Panc1 (cell line): ENCODE measurements around the gene STARD13. TPM values are rescaled to one million over a fixed set of nuclear protein-coding genes. Genes with fewer than 3 reads are reported as not detected.

Experiments used
- ATAC-seq: fragments of 200-7000 bp; cut with Tn5 transposase; 2 replicates; pipeline ENCODE4 v1.9.1; 2020; ENCODE audit warnings: mild to moderate bottlenecking, moderate library complexity
- BruUV-seq: library from RNA; stranded (reverse); fragments of 400-500 nt; replicated peaks from 2 replicates; lab custom pipeline; 2021; lab: Mats Ljungman, UMichigan
- CTCF ChIA-PET: fragments of 300-600 bp; sonication (Branson Sonifier 250); formaldehyde crosslinking; loops from one replicate; lab custom pipeline; 2022; ENCODE audit warnings: antibody characterized with exemption; lab: Charles Lee
- POLR2A ChIA-PET: fragments of 300-600 bp; sonication (Branson Sonifier 250); formaldehyde crosslinking; loops from one replicate; lab custom pipeline; 2022; ENCODE audit warnings: antibody characterized with exemption; lab: Charles Lee
- DNase-seq: peaks from one replicate; pipeline ENCODE4 v3.0.0-alpha.2; 2010; ENCODE audit warnings: low read depth, low spot score
- H3K27ac ChIP-seq: 2 replicates; pipeline ENCODE4 v1.5.1; 2011; ENCODE audit warnings: mild to moderate bottlenecking, low read length, inconsistent platforms
- H3K27me3 ChIP-seq: fragments of 200-500 bp; sonication (Bioruptor generic); 2 replicates; pipeline ENCODE4 v1.6.0; 2014; ENCODE audit warnings: low read length, inconsistent platforms; ENCODE audit not compliant: control insufficient read depth, insufficient read depth
- H3K36me3 ChIP-seq: fragments of 200-500 bp; sonication (Bioruptor generic); 2 replicates; pipeline ENCODE4 v1.5.1; 2014; ENCODE audit warnings: inconsistent platforms, mild to moderate bottlenecking, low read length, moderate library complexity; ENCODE audit not compliant: control insufficient read depth, insufficient read depth
- H3K4me1 ChIP-seq: 2 replicates; pipeline ENCODE4 v1.5.1; 2011; ENCODE audit warnings: inconsistent platforms, mild to moderate bottlenecking, low read length, moderate library complexity; ENCODE audit not compliant: control insufficient read depth, insufficient read depth
- H3K4me3 ChIP-seq, 2 experiments: 2 replicates each; pipeline ENCODE4 v1.5.1; 2011 to 2012; ENCODE audit warnings: low read depth in 2 of 2, low read length in 2 of 2, mild to moderate bottlenecking in 2 of 2, inconsistent platforms in 1 of 2, moderate library complexity in 1 of 2
- H3K9me3 ChIP-seq: fragments of 200-500 bp; sonication (Bioruptor generic); 2 replicates; pipeline ENCODE4 v1.5.1; 2014; ENCODE audit warnings: low read depth, mild to moderate bottlenecking, inconsistent platforms, low read length, moderate library complexity; ENCODE audit not compliant: control insufficient read depth, insufficient read depth
- CTCF ChIP-seq: fragments of 450-650 bp; IDR thresholded peaks from 2 replicates; pipeline ENCODE4 v1.5.1; 2017; ENCODE audit warnings: mild to moderate bottlenecking
- POLR2AphosphoS5 ChIP-seq: IDR thresholded peaks from 2 replicates; pipeline ENCODE4 v1.6.1; 2012; ENCODE audit warnings: mild to moderate bottlenecking, low read depth, low read length, moderate library complexity
- REST ChIP-seq, 2 experiments: IDR thresholded peaks; 2 replicates each; pipeline ENCODE4 v1.6.1; 2011 to 2012; ENCODE audit warnings: low read depth in 2 of 2, control low read depth in 1 of 2, low read length in 1 of 2, mild to moderate bottlenecking in 1 of 2, moderate library complexity in 1 of 2; ENCODE audit not compliant: insufficient read depth in 1 of 2
- SIN3A ChIP-seq: IDR thresholded peaks from 2 replicates; pipeline ENCODE4 v1.6.1; 2012; ENCODE audit warnings: low read depth, mild to moderate bottlenecking, low read length, moderate library complexity, borderline replicate concordance; ENCODE audit not compliant: insufficient read depth
- TCF7L2 ChIP-seq: IDR thresholded peaks from 2 replicates; pipeline ENCODE4 v1.6.1; 2011; ENCODE audit warnings: mild to moderate bottlenecking, low read depth, low read length, inconsistent platforms
- in situ Hi-C: cut with HindIII; loops from 2 replicates; pipeline ENCODE4 v1.10.0; 2016; ENCODE audit warnings: low sequenced_read_pairs, low pct_unique_long_range_greater_than_20kb
- intact Hi-C: fragments of 100-400 bp; cut with micrococcal nuclease; formaldehyde crosslinking; loops from one replicate; pipeline ENCODE4 v1.10.0; 2022; ENCODE audit not compliant: unreplicated experiment
- total RNA-seq: library from RNA; stranded (reverse); gene quantifications from one replicate; pipeline ENCODE4 v1.2.1, GENCODE V29; 2021; ENCODE audit not compliant: unreplicated experiment

STARD13 gene
- total RNA-seq, 1 experiment from 2014 or later, result 6.5 TPM

- ChIA-PET CTCF (no interaction called here), POLR2A (no interaction called here)
- Histone ChIP-seq H3K27me3 (no peaks in the 10 kb centered on the region), H3K27ac (peak overlapping the region; percentile 39; the same call in 1 of the 2 replicates), H3K36me3 (no peaks in the 10 kb centered on the region; the same call in 1 of the 2 replicates), H3K4me3 (no peak overlapping the region), H3K4me1 (peaks cover 6% of the 10 kb centered on the region; the same call in 1 of the 2 replicates), H3K9me3 (no peaks in the 10 kb centered on the region)
- no peak for DNase-seq
- in situ Hi-C loops, result no loop called here
- no TSS peak for BruUV-seq
- intact Hi-C loops, result no loop called here
- TF ChIP-seq SIN3A (no peak), POLR2AphosphoS5 (no peak), TCF7L2 (no peak), REST (IDR thresholded peaks at IDR 0.05; ENCODE audit: insufficient read depth in 1 of 2, low read depth in 2 of 2, low read length in 1 of 2) (no peak), CTCF (no peak)
- no peak for ATAC-seq
Observed at GRCh38 chr13:33195693-33196464, 89.7 kb downstream of the STARD13 start.

GRCh38 chr13:33194820-33195692, 90.5 kb downstream of the STARD13 start:
- Histone ChIP-seq H3K9me3 (no peaks in the 10 kb centered on the region), H3K4me1 (peaks cover 6% of the 10 kb centered on the region; the same call in 1 of the 2 replicates), H3K4me3 (no peak overlapping the region), H3K36me3 (no peaks in the 10 kb centered on the region; the same call in 1 of the 2 replicates), H3K27ac (peak overlapping the region; percentile 39; the same call in 1 of the 2 replicates), H3K27me3 (no peaks in the 10 kb centered on the region)
- in situ Hi-C loops, result no loop called here
- CTCF ChIA-PET, result no interaction called here
- BruUV-seq, result no TSS peak
- POLR2A ChIA-PET, result no interaction called here
- TF ChIP-seq REST (IDR thresholded peaks at IDR 0.05; ENCODE audit: insufficient read depth in 1 of 2, low read depth in 2 of 2, low read length in 1 of 2), result no peak
- no peak for TF ChIP-seq POLR2AphosphoS5
- no peak for TF ChIP-seq TCF7L2
- TF ChIP-seq SIN3A, result no peak
- no peak for TF ChIP-seq CTCF
- ATAC-seq, result no peak
- DNase-seq, result no peak
- intact Hi-C loops, result no loop called here
